A549 (cell line): ENCODE results near the gene KHDC4. TPM values are rescaled to one million over a fixed set of nuclear protein-coding genes. Genes with fewer than 3 reads are reported as not detected.

ENCODE experiments used
- ATAC-seq, 2 experiments: fragments of 200-7000 bp in 1 of 2; fragments of >200 bp in 1 of 2; cut with Nextera tagmentation in 1 of 2; cut with Tn5 transposase in 1 of 2; 3 replicates each; pipeline versions ENCODE4 v1.8.0 to v1.9.1; 2018 to 2020; ENCODE audit warnings: mild to moderate bottlenecking in 1 of 2, moderate library complexity in 1 of 2
- CTCF ChIA-PET: fragments of 300-600 bp; sonication (Branson Sonifier 250); formaldehyde crosslinking; extraction: SDS; loops from one replicate; lab custom pipeline; 2021; ENCODE audit warnings: antibody characterized with exemption, inconsistent platforms; lab: Yijun Ruan, JAX
- POLR2A ChIA-PET: fragments of 350-600 bp; formaldehyde crosslinking; extraction: SDS; loops from one replicate; lab custom pipeline; 2021; ENCODE audit warnings: antibody characterized with exemption, inconsistent platforms; lab: Yijun Ruan, JAX
- DNase-seq, 2 experiments: peaks; one replicate each; pipeline versions ENCODE4 v3.0.0 to v3.0.0-alpha.2; 2011 to 2016; ENCODE audit warnings: low read depth in 1 of 2, low spot score in 1 of 2
- FAIRE-seq: peaks from 2 replicates; lab custom pipeline; 2011; peaks lifted over from hg19 to GRCh38; lab: Jason Lieb, UNC
- H3K27ac ChIP-seq, 2 experiments: fragments of >200 bp; sonication (Bioruptor Twin); formaldehyde crosslinking; 3 replicates each; pipeline ENCODE4 v1.5.1; 2016 to 2017
- H3K4me1 ChIP-seq: fragments of >200 bp; sonication (Bioruptor Twin); formaldehyde crosslinking; 3 replicates; pipeline ENCODE4 v1.6.1; 2016
- H3K4me2 ChIP-seq: fragments of >200 bp; sonication (Bioruptor Twin); formaldehyde crosslinking; 3 replicates; pipeline ENCODE4 v1.6.1; 2016
- H3K4me3 ChIP-seq: fragments of >200 bp; sonication (Bioruptor Twin); formaldehyde crosslinking; 3 replicates; pipeline ENCODE4 v1.5.1; 2016
- H3K9me3 ChIP-seq: fragments of >200 bp; sonication (Bioruptor Twin); formaldehyde crosslinking; 3 replicates; pipeline ENCODE4 v1.6.1; 2016
- CBX8 ChIP-seq: fragments of 200-600 bp; sonication (generic); IDR thresholded peaks from 2 replicates; pipeline ENCODE4 v1.6.1; 2016
- CHD2 ChIP-seq: fragments of 150-350 bp; IDR thresholded peaks from 2 replicates; pipeline ENCODE4 v1.6.1; 2014; ENCODE audit warnings: low read length; ENCODE audit not compliant: partially characterized antibody
- EHF ChIP-seq: fragments of 250-450 bp; sonication (Bioruptor Pico); IDR thresholded peaks from 2 replicates; pipeline ENCODE4 v1.5.0; 2020; ENCODE audit warnings: mild to moderate bottlenecking
- EHMT2 ChIP-seq: fragments of 200-600 bp; sonication (generic); IDR thresholded peaks from 2 replicates; pipeline ENCODE4 v1.6.1; 2016; ENCODE audit warnings: antibody characterized with exemption, low read depth, mild to moderate bottlenecking, moderate library complexity
- EP300 ChIP-seq, 2 experiments: fragments of >200 bp; sonication (Bioruptor Twin); formaldehyde crosslinking; IDR thresholded peaks; 2 replicates in 1 of 2; 3 replicates in 1 of 2; pipeline ENCODE4 v1.6.1; 2016 to 2017
- ESRRA ChIP-seq: fragments of 150-350 bp; IDR thresholded peaks from 2 replicates; pipeline ENCODE4 v1.6.1; 2014; ENCODE audit warnings: mild to moderate bottlenecking, low read length, borderline replicate concordance
- FOSB ChIP-seq: fragments of 250-450 bp; sonication (Bioruptor Pico); IDR thresholded peaks from 2 replicates; pipeline ENCODE4 v1.5.0; 2020; ENCODE audit warnings: mild to moderate bottlenecking, moderate library complexity
- FOXS1 ChIP-seq: fragments of 250-450 bp; sonication (Bioruptor Pico); IDR thresholded peaks from 2 replicates; pipeline ENCODE4 v1.5.0; 2020; ENCODE audit warnings: mild to moderate bottlenecking, moderate library complexity
- GATA3 ChIP-seq: IDR thresholded peaks from 2 replicates; pipeline ENCODE4 v1.6.1; 2012; ENCODE audit warnings: borderline replicate concordance
- HOXB13 ChIP-seq: fragments of 250-450 bp; sonication (Bioruptor Pico); IDR thresholded peaks from 2 replicates; pipeline ENCODE4 v1.5.0; 2020; ENCODE audit warnings: low read depth, mild to moderate bottlenecking, moderate library complexity
- JUN ChIP-seq, 2 experiments: fragments of >200 bp; sonication (Bioruptor Twin); formaldehyde crosslinking; IDR thresholded peaks; 2 replicates in 1 of 2; 3 replicates in 1 of 2; pipeline ENCODE4 v1.6.1; 2016 to 2017
- KDM1A ChIP-seq: fragments of 200-600 bp; sonication (generic); IDR thresholded peaks from 2 replicates; pipeline ENCODE4 v1.6.1; 2016; ENCODE audit warnings: low read depth, mild to moderate bottlenecking
- MAZ ChIP-seq: fragments of 150-350 bp; IDR thresholded peaks from 2 replicates; pipeline ENCODE4 v1.6.1; 2014; ENCODE audit warnings: antibody characterized with exemption, low read depth, low read length, borderline replicate concordance
- MYC ChIP-seq: IDR thresholded peaks from 2 replicates; pipeline ENCODE4 v1.6.1; 2012; ENCODE audit warnings: mild to moderate bottlenecking, inconsistent platforms, low read length, improper control_type of control experiment, borderline replicate concordance
- NFE2L2 ChIP-seq: fragments of 150-350 bp; conservative IDR thresholded peaks from 2 replicates; pipeline ENCODE4 v1.6.1; 2014; ENCODE audit warnings: low read length
- PHF8 ChIP-seq: fragments of 200-600 bp; sonication (generic); IDR thresholded peaks from 2 replicates; pipeline ENCODE4 v1.6.1; 2016; ENCODE audit warnings: low read depth, mild to moderate bottlenecking, antibody characterized with exemption, moderate library complexity, borderline replicate concordance
- RNF2 ChIP-seq: fragments of 200-600 bp; sonication (generic); IDR thresholded peaks from 2 replicates; pipeline ENCODE4 v1.6.1; 2016; ENCODE audit warnings: low read depth, mild to moderate bottlenecking, antibody characterized with exemption, moderate library complexity, borderline replicate concordance
- SMC3 ChIP-seq: fragments of >200 bp; sonication (Bioruptor Twin); formaldehyde crosslinking; IDR thresholded peaks from 3 replicates; pipeline ENCODE4 v1.6.1; 2018; ENCODE audit warnings: inconsistent platforms
- TFCP2L1 ChIP-seq: fragments of 250-450 bp; sonication (Bioruptor Pico); IDR thresholded peaks from 2 replicates; pipeline ENCODE4 v1.5.0; 2021; ENCODE audit warnings: mild to moderate bottlenecking
- ZSCAN20 ChIP-seq: fragments of 250-450 bp; sonication (Bioruptor Pico); IDR thresholded peaks from 2 replicates; pipeline ENCODE4 v1.8.0; 2022; ENCODE audit warnings: mild to moderate bottlenecking, moderate library complexity
- WGBS: methylation state at CpG from one replicate; pipeline ENCODE4 v1.1.6; 2017; ENCODE audit errors: missing lambda C conversion rate; 5-methylcytosine and 5-hydroxymethylcytosine counted together
- polyA plus RNA-seq, 4 experiments: library from polyadenylated mRNA; depleted of rRNA in 3 of 4; stranded (reverse); fragments of >200 nt; fragmentation: RNase III in 1 of 4; extraction: RNeasy Plus Mini Kit Qiagen cat#74134 plus additional on column Dnase treatment in 1 of 4; gene quantifications; 2 replicates in 3 of 4; 3 replicates in 1 of 4; pipeline ENCODE4 v1.2.3, GENCODE V29; 2011 to 2017
- TF ChIP-seq, protein P1 (sequence below): IDR thresholded peaks from 2 replicates; pipeline ENCODE4 v1.6.1; 2012
- TF ChIP-seq, protein P2 (sequence below): fragments of >200 bp; sonication (Bioruptor Twin); formaldehyde crosslinking; IDR thresholded peaks from 3 replicates; pipeline ENCODE4 v1.6.1; 2016
- TF ChIP-seq, protein P3 (sequence below): fragments of 150-350 bp; IDR thresholded peaks from 2 replicates; pipeline ENCODE4 v1.6.1; 2014; ENCODE audit warnings: low read depth, mild to moderate bottlenecking, low read length
- TF ChIP-seq, protein P4 (sequence below): IDR thresholded peaks from 2 replicates; pipeline ENCODE4 v1.6.1; 2012; ENCODE audit warnings: low read depth, borderline replicate concordance
- TF ChIP-seq, protein P5 (sequence below): fragments of >200 bp; sonication (Bioruptor Twin); formaldehyde crosslinking; IDR thresholded peaks from 3 replicates; pipeline ENCODE4 v1.5.1; 2016
- TF ChIP-seq, protein P6 (sequence below): fragments of 200-600 bp; sonication (generic); IDR thresholded peaks from 2 replicates; pipeline ENCODE4 v1.6.1; 2016; ENCODE audit warnings: antibody characterized with exemption, mild to moderate bottlenecking, moderate library complexity

Gene KHDC4
- polyA plus RNA-seq, 2 of the 4 experiments (the other 2 are of a cell fraction): 37.7 to 72.3 TPM

DNA sequence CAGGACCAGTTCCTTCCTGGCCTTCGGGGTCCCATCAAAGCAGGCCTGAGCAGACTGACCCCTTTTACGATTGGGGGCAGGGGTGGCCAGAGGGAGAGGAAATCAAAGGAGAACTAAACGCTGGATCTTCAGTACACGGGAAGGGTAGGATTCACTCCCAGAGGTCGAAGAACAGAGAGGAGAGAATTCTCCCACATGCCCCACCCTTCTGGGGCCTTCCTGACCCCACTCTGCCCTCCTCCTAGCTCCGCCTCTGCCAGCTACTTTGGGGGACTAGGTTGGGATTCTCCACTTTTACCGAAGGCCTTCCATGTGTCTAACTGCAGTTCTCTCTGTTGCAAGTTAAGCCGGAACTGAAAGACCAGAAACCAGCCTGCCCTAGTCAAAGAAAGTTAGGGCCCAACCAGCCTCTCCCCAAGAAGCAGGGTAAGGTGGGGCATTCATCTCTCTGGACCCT, 44.8 kb upstream of the KHDC4 start:
- TF ChIP-seq, protein P1, sequence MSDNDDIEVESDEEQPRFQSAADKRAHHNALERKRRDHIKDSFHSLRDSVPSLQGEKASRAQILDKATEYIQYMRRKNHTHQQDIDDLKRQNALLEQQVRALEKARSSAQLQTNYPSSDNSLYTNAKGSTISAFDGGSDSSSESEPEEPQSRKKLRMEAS: no peak
- TF ChIP-seq SMC3: 0 out of 3 replicates have a peak, but pooled peaks have one; percentile 2
- WGBS: 4% methylated on average over 8 of the region's 8 CpGs
- H3K4me3 ChIP-seq: peak overlapping the region; percentile 90
- peak; percentile 19 to 50; a peak in 4 of 6 replicates for ATAC-seq
- no peak for FAIRE-seq
- CTCF ChIA-PET: interaction anchor here (0.8 to 24.7 kb wide), 12 partner anchors 9 to 325 kb away, joined by 3 to 423 read pairs (median 6); partner anchors contain the start of gene RXFP4
- peak overlapping the region; percentile 93 for H3K4me2 ChIP-seq
- no peaks in the 10 kb centered on the region for H3K9me3 ChIP-seq
- H3K27ac ChIP-seq: peak overlapping the region; percentile 98 to 99
- DNase-seq: no peak
- peaks cover 81% of the 10 kb centered on the region for H3K4me1 ChIP-seq
- POLR2A ChIA-PET: interaction anchor here (1.0 to 1.3 kb wide), 4 partner anchors 17 to 45 kb away, joined by 4 to 9 read pairs (median 5); partner anchors contain the start of gene KHDC4

DNA sequence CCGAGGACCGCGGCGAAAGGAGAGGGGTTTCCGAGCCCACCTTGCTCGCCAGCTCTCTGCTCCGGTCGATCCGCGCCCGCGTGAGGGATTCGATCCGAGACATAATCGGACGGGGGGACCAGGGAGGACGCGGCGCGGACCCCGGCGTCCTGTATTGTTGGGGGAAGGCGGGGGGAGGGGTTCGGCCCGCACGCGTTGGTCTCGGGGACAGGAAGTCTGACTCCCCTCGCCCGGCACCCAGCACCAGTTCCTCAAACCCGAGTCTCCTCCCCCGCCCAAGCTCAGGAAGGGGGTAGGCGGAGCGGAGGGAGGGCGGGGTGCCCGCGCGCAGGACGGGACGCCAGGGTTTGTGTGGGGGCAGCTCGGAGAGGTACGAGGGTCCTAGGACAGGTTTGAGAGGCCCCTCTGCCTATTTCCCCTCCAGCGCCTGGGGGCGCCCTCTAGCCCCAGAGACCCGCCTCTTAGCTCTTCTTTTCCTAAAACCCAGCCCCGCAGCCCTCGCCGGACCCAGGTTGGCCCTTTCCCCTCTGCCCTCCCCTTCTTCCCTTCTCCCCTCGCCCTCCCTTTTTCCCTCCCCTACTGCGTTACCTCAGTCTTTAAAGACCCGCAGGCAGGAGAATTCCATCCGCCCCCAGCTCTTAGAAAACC, 44.2 kb upstream of the KHDC4 start, which contains the start of gene ARHGEF2:
TSS of gene ARHGEF2 (minus strand) at position 223 of the 648 bp plus-strand sequence. CDS start at position 103, 120 bp downstream.
- POLR2A ChIA-PET: interaction anchor here (0.6 to 1.3 kb wide), 9 partner anchors 16 to 75 kb away, joined by 3 to 9 read pairs (median 4); partner anchors contain the start of gene KHDC4
- ATAC-seq (peak; percentile 64 to 85), FAIRE-seq (no peak), DNase-seq (peak; percentile 80 to 89)
- CTCF ChIA-PET: interaction anchor here (0.6 to 24.7 kb wide), 13 partner anchors 9 to 384 kb away, joined by 3 to 423 read pairs (median 4); partner anchors contain the start of gene RXFP4
- Histone ChIP-seq H3K4me1 (peaks cover 76% of the 10 kb centered on the region), H3K27ac (peak within 1 kb of the TSS; percentile 98 to 99), H3K4me3 (peak within 1 kb of the TSS; percentile 90), H3K9me3 (no peaks in the 10 kb centered on the region), H3K4me2 (peak within 1 kb of the TSS; percentile 93)
- whole genome bisulfite sequencing: 2% methylated on average over 26 of the region's 52 CpGs
- TF ChIP-seq, protein P2, sequence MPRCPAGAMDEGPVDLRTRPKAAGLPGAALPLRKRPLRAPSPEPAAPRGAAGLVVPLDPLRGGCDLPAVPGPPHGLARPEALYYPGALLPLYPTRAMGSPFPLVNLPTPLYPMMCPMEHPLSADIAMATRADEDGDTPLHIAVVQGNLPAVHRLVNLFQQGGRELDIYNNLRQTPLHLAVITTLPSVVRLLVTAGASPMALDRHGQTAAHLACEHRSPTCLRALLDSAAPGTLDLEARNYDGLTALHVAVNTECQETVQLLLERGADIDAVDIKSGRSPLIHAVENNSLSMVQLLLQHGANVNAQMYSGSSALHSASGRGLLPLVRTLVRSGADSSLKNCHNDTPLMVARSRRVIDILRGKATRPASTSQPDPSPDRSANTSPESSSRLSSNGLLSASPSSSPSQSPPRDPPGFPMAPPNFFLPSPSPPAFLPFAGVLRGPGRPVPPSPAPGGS: 0 out of 3 replicates have a peak, but pooled peaks have one; percentile 55
- no peak for TF ChIP-seq TFCP2L1
- peak; percentile 39 to 47; a peak in 2 of 5 replicates for TF ChIP-seq JUN (IDR thresholded peaks at IDR 0.05)
- no peak for TF ChIP-seq EHF (CRISPR knock-in tag)
- TF ChIP-seq EP300 (IDR thresholded peaks at IDR 0.05): no peak
- TF ChIP-seq NFE2L2: no peak
- TF ChIP-seq HOXB13 (CRISPR knock-in tag): no peak
- TF ChIP-seq, protein P1: peak; percentile 47
- no peak for TF ChIP-seq CBX8
- no peak for TF ChIP-seq EHMT2
- no peak for TF ChIP-seq CHD2
- TF ChIP-seq PHF8: no peak
- TF ChIP-seq ZSCAN20: no peak
- TF ChIP-seq, protein P3, sequence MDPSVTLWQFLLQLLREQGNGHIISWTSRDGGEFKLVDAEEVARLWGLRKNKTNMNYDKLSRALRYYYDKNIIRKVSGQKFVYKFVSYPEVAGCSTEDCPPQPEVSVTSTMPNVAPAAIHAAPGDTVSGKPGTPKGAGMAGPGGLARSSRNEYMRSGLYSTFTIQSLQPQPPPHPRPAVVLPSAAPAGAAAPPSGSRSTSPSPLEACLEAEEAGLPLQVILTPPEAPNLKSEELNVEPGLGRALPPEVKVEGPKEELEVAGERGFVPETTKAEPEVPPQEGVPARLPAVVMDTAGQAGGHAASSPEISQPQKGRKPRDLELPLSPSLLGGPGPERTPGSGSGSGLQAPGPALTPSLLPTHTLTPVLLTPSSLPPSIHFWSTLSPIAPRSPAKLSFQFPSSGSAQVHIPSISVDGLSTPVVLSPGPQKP: no peak
- TF ChIP-seq MAZ: no peak
- no peak for TF ChIP-seq ESRRA
- no peak for TF ChIP-seq FOXS1
- TF ChIP-seq, protein P4, sequence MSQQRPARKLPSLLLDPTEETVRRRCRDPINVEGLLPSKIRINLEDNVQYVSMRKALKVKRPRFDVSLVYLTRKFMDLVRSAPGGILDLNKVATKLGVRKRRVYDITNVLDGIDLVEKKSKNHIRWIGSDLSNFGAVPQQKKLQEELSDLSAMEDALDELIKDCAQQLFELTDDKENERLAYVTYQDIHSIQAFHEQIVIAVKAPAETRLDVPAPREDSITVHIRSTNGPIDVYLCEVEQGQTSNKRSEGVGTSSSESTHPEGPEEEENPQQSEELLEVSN: no peak; the same call in 1 of the 2 replicates
- TF ChIP-seq KDM1A: no peak
- TF ChIP-seq, protein P5, sequence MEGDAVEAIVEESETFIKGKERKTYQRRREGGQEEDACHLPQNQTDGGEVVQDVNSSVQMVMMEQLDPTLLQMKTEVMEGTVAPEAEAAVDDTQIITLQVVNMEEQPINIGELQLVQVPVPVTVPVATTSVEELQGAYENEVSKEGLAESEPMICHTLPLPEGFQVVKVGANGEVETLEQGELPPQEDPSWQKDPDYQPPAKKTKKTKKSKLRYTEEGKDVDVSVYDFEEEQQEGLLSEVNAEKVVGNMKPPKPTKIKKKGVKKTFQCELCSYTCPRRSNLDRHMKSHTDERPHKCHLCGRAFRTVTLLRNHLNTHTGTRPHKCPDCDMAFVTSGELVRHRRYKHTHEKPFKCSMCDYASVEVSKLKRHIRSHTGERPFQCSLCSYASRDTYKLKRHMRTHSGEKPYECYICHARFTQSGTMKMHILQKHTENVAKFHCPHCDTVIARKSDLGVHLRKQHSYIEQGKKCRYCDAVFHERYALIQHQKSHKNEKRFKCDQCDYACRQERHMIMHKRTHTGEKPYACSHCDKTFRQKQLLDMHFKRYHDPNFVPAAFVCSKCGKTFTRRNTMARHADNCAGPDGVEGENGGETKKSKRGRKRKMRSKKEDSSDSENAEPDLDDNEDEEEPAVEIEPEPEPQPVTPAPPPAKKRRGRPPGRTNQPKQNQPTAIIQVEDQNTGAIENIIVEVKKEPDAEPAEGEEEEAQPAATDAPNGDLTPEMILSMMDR: peak; percentile 23; the same call in 2 of the 3 replicates
- TF ChIP-seq MYC: peak; percentile 18; the same call in 1 of the 2 replicates
- no peak for TF ChIP-seq GATA3
- TF ChIP-seq RNF2: no peak
- no peak for TF ChIP-seq FOSB (CRISPR knock-in tag)
- TF ChIP-seq, protein P6, sequence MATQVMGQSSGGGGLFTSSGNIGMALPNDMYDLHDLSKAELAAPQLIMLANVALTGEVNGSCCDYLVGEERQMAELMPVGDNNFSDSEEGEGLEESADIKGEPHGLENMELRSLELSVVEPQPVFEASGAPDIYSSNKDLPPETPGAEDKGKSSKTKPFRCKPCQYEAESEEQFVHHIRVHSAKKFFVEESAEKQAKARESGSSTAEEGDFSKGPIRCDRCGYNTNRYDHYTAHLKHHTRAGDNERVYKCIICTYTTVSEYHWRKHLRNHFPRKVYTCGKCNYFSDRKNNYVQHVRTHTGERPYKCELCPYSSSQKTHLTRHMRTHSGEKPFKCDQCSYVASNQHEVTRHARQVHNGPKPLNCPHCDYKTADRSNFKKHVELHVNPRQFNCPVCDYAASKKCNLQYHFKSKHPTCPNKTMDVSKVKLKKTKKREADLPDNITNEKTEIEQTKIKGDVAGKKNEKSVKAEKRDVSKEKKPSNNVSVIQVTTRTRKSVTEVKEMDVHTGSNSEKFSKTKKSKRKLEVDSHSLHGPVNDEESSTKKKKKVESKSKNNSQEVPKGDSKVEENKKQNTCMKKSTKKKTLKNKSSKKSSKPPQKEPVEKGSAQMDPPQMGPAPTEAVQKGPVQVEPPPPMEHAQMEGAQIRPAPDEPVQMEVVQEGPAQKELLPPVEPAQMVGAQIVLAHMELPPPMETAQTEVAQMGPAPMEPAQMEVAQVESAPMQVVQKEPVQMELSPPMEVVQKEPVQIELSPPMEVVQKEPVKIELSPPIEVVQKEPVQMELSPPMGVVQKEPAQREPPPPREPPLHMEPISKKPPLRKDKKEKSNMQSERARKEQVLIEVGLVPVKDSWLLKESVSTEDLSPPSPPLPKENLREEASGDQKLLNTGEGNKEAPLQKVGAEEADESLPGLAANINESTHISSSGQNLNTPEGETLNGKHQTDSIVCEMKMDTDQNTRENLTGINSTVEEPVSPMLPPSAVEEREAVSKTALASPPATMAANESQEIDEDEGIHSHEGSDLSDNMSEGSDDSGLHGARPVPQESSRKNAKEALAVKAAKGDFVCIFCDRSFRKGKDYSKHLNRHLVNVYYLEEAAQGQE: no peak
